Measurements from ENCODE around the gene SPRR2A.

- TF ChIP-seq, protein P1, sequence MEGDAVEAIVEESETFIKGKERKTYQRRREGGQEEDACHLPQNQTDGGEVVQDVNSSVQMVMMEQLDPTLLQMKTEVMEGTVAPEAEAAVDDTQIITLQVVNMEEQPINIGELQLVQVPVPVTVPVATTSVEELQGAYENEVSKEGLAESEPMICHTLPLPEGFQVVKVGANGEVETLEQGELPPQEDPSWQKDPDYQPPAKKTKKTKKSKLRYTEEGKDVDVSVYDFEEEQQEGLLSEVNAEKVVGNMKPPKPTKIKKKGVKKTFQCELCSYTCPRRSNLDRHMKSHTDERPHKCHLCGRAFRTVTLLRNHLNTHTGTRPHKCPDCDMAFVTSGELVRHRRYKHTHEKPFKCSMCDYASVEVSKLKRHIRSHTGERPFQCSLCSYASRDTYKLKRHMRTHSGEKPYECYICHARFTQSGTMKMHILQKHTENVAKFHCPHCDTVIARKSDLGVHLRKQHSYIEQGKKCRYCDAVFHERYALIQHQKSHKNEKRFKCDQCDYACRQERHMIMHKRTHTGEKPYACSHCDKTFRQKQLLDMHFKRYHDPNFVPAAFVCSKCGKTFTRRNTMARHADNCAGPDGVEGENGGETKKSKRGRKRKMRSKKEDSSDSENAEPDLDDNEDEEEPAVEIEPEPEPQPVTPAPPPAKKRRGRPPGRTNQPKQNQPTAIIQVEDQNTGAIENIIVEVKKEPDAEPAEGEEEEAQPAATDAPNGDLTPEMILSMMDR (IDR thresholded peaks at IDR 0.05; ENCODE audit: low read depth, low read length): no peak
- no peak for TF ChIP-seq EZH2phosphoT487 (IDR thresholded peaks at IDR 0.05; ENCODE audit: low read depth)
Measured at GRCh38 chr1:153100245-153100644, 42.9 kb upstream of the SPRR2A start.

All from OCI-LY3 (cell line).